HEK293 (cell line): ENCODE results near the gene E4F1.

Experiments used
- CTCF ChIA-PET: fragments of 350-600 bp; formaldehyde crosslinking; extraction: SDS; loops from one replicate; lab custom pipeline; 2021; ENCODE audit warnings: antibody characterized with exemption; lab: Yijun Ruan, JAX
- POLR2A ChIA-PET: fragments of 300-600 bp; formaldehyde crosslinking; extraction: SDS; loops from one replicate; lab custom pipeline; 2020; ENCODE audit warnings: antibody characterized with exemption, inconsistent platforms; lab: Yijun Ruan, JAX
- H3K27ac ChIP-seq: fragments of 200-500 bp; sonication (Bioruptor generic); 2 replicates; pipeline ENCODE4 v1.5.1; 2014; ENCODE audit warnings: low read depth, low read length, control low read depth, inconsistent platforms; ENCODE audit errors: extremely low read depth
- H3K36me3 ChIP-seq, 2 experiments: fragments of 200-500 bp in 1 of 2; sonication (Bioruptor generic) in 1 of 2; 1 replicate in 1 of 2; 2 replicates in 1 of 2; pipeline ENCODE4 v1.5.1; 2014 to 2017; ENCODE audit warnings: inconsistent platforms in 2 of 2, low read length in 2 of 2; ENCODE audit not compliant: control insufficient read depth in 2 of 2, insufficient read depth in 1 of 2
- H3K4me1 ChIP-seq: fragments of 200-500 bp; sonication (Bioruptor generic); 2 replicates; pipeline ENCODE4 v1.5.1; 2014; ENCODE audit warnings: mild to moderate bottlenecking, low read length, inconsistent platforms; ENCODE audit not compliant: control insufficient read depth, insufficient read depth
- H3K4me3 ChIP-seq: 2 replicates; pipeline ENCODE4 v1.5.1; 2011; ENCODE audit warnings: low read depth, mild to moderate bottlenecking, control low read depth, low read length, moderate library complexity
- H3K9me3 ChIP-seq: fragments of 200-500 bp; sonication (Bioruptor generic); 2 replicates; pipeline ENCODE4 v1.5.1; 2014; ENCODE audit warnings: low read depth, low read length, inconsistent platforms; ENCODE audit not compliant: control insufficient read depth, insufficient read depth
- GLIS1 ChIP-seq: fragments of 450-650 bp; formaldehyde crosslinking; IDR thresholded peaks from 2 replicates; pipeline ENCODE4 v1.5.1; 2016; ENCODE audit warnings: missing biosample characterization, missing genetic modification characterization
- GLIS2 ChIP-seq: fragments of 450-650 bp; formaldehyde crosslinking; IDR thresholded peaks from 2 replicates; pipeline ENCODE4 v1.5.1; 2016; ENCODE audit warnings: missing biosample characterization, missing genetic modification characterization
- KLF1 ChIP-seq: fragments of 450-650 bp; formaldehyde crosslinking; IDR thresholded peaks from 2 replicates; pipeline ENCODE4 v1.5.1; 2016; ENCODE audit warnings: missing biosample characterization, missing genetic modification characterization
- KLF8 ChIP-seq: fragments of 450-650 bp; formaldehyde crosslinking; IDR thresholded peaks from 2 replicates; pipeline ENCODE4 v1.5.1; 2016; ENCODE audit warnings: missing biosample characterization, missing genetic modification characterization
- MYNN ChIP-seq: fragments of 450-650 bp; formaldehyde crosslinking; IDR thresholded peaks from 2 replicates; pipeline ENCODE4 v1.5.1; 2016; ENCODE audit warnings: missing biosample characterization, missing genetic modification characterization, borderline replicate concordance
- SETDB1 ChIP-seq: IDR thresholded peaks from one replicate; pipeline ENCODE4 v1.6.1; 2017; ENCODE audit warnings: mild to moderate bottlenecking, low read length, moderate library complexity, mixed read lengths; ENCODE audit not compliant: insufficient read length
- TCF7L2 ChIP-seq: IDR thresholded peaks from 2 replicates; pipeline ENCODE4 v1.6.1; 2011; ENCODE audit warnings: low read depth, mild to moderate bottlenecking, inconsistent platforms, low read length, moderate library complexity, borderline replicate concordance
- ZFP69B ChIP-seq: fragments of 450-650 bp; formaldehyde crosslinking; IDR thresholded peaks from 2 replicates; pipeline ENCODE4 v1.5.1; 2016; ENCODE audit warnings: missing biosample characterization, missing genetic modification characterization
- ZNF174 ChIP-seq: fragments of 450-650 bp; formaldehyde crosslinking; IDR thresholded peaks from 2 replicates; pipeline ENCODE4 v1.5.0; 2017; ENCODE audit warnings: missing biosample characterization, mild to moderate bottlenecking, missing genetic modification characterization
- ZNF292 ChIP-seq: fragments of 450-650 bp; formaldehyde crosslinking; IDR thresholded peaks from 2 replicates; pipeline ENCODE4 v1.5.1; 2016; ENCODE audit warnings: low read depth, missing biosample characterization, missing genetic modification characterization, borderline replicate concordance
- ZNF335 ChIP-seq: fragments of 450-650 bp; formaldehyde crosslinking; conservative IDR thresholded peaks from 2 replicates; pipeline ENCODE4 v1.5.1; 2016; ENCODE audit warnings: missing biosample characterization, missing genetic modification characterization
- ZNF510 ChIP-seq: fragments of 450-650 bp; formaldehyde crosslinking; IDR thresholded peaks from 2 replicates; pipeline ENCODE4 v1.5.1; 2018; ENCODE audit warnings: mild to moderate bottlenecking, missing genetic modification characterization, missing biosample characterization; ENCODE audit not compliant: insufficient replicate concordance
- ZNF544 ChIP-seq: fragments of 450-650 bp; formaldehyde crosslinking; IDR thresholded peaks from 2 replicates; pipeline ENCODE4 v1.5.0; 2017; ENCODE audit warnings: missing biosample characterization, missing genetic modification characterization
- ZNF571 ChIP-seq: fragments of 450-650 bp; formaldehyde crosslinking; IDR thresholded peaks from 2 replicates; pipeline ENCODE4 v1.5.0; 2017; ENCODE audit warnings: missing biosample characterization, missing genetic modification characterization
- ZNF623 ChIP-seq: fragments of 450-650 bp; formaldehyde crosslinking; IDR thresholded peaks from 2 replicates; pipeline ENCODE4 v1.5.1; 2016; ENCODE audit warnings: missing biosample characterization, missing genetic modification characterization
- ZNF707 ChIP-seq: fragments of 450-650 bp; formaldehyde crosslinking; IDR thresholded peaks from 2 replicates; pipeline ENCODE4 v1.5.1; 2016; ENCODE audit warnings: missing biosample characterization, missing genetic modification characterization
- ZSCAN30 ChIP-seq: fragments of 450-650 bp; IDR thresholded peaks from 2 replicates; pipeline ENCODE4 v1.5.1; 2018; ENCODE audit warnings: missing biosample characterization, mild to moderate bottlenecking, missing genetic modification characterization, moderate library complexity
- TF ChIP-seq, protein P1 (sequence below): fragments of 450-650 bp; formaldehyde crosslinking; IDR thresholded peaks from 2 replicates; pipeline ENCODE4 v1.5.1; 2016; ENCODE audit warnings: missing biosample characterization, missing genetic modification characterization
- TF ChIP-seq, protein P2 (sequence below): fragments of 450-650 bp; formaldehyde crosslinking; IDR thresholded peaks from 2 replicates; pipeline ENCODE4 v1.5.1; 2016; ENCODE audit warnings: missing biosample characterization, missing genetic modification characterization
- TF ChIP-seq, protein P3 (sequence below): fragments of 450-650 bp; formaldehyde crosslinking; IDR thresholded peaks from 2 replicates; pipeline ENCODE4 v1.5.1; 2017; ENCODE audit warnings: missing biosample characterization, missing genetic modification characterization
- TF ChIP-seq, protein P4 (sequence below): fragments of 450-650 bp; formaldehyde crosslinking; IDR thresholded peaks from 2 replicates; pipeline ENCODE4 v1.5.1; 2017; ENCODE audit warnings: missing biosample characterization, mild to moderate bottlenecking, missing genetic modification characterization, moderate library complexity
- TF ChIP-seq, protein P5 (sequence below): fragments of 450-650 bp; formaldehyde crosslinking; optimal IDR thresholded peaks from 2 replicates; pipeline ENCODE3; 2016; ENCODE audit warnings: missing biosample characterization, mild to moderate bottlenecking, missing genetic modification characterization
- TF ChIP-seq, protein P6 (sequence below): fragments of 450-650 bp; formaldehyde crosslinking; IDR thresholded peaks from 2 replicates; pipeline ENCODE4 v1.5.1; 2016; ENCODE audit warnings: missing biosample characterization, missing genetic modification characterization

E4F1 gene

DNA sequence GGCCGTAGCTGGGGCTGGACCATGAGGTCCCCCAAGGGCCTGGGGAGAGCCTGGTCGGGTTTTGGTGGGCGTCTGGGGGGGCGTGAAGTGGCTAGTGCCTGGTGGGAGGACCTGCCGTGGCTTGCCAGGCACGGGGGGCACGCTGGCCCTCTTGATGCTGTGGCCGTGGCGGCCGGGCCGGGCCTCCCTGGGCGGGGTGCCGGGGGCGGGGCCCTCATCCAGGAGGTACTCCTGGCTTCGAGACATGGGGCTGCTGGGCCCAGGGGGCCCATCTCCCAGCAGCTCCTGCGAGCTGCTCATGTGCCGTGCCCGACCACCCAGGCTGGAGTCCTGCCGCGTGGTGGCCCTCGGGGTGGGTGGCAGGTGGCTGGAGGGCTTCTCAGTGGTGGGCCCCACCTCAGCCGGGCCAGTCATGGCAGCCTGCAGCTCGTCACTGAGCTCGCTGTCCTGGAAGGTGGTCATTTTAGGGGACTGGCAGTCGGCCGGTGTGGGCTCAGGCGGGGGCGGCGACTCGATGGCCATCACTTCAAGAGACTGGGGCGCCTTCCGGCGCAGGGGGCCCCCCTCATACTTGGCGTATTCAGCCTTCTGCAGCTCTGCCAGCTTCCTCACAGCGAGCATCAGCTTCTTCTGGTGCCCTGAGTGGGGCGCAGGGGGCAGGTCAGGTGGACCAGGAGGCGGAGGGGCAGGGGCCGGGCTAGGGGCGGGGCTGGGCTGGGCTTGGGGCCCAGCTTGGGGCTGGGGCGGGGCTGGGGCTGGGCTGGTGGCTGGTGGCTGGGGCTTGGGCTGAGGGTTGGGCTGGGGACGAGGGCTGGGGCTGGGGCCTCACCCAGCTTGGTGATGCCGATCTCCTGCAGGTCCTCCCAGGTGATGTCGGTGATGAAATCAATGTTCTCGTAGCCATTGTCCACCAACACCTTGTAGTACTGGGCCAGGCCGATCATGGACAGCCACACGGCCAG is 42.1 kb upstream of the E4F1 start:
- H3K27ac ChIP-seq: no peak overlapping the region
- ChIA-PET POLR2A (interaction anchor here (1.1 to 1.3 kb wide), 2 partner anchors 26 to 30 kb away, joined by 7 to 13 read pairs; partner anchors contain the start of gene TRAF7), CTCF (no interaction called here)
- no peaks in the 10 kb centered on the region for H3K9me3 ChIP-seq
- H3K36me3 ChIP-seq: peaks cover 0 to 30% of the 10 kb centered on the region in 2 experiments; a peak in 1 of 3 replicates
- TF ChIP-seq ZNF292 (no peak), GLIS1 (tag by site-specific recombination) (0 out of 2 replicates have a peak, but pooled peaks have one; percentile 19), ZSCAN30 (no peak), ZNF544 (tag by site-specific recombination) (no peak), ZNF623 (no peak), KLF1 (peak; percentile 77), ZNF707 (tag by site-specific recombination) (0 out of 2 replicates have a peak, but pooled peaks have one; percentile 12), ZNF335 (tag by site-specific recombination) (no peak), SETDB1 (no peak), ZNF571 (tag by site-specific recombination) (no peak), ZFP69B (tag by site-specific recombination) (peak; percentile 91), ZNF510 (tag by site-specific recombination) (no peak), MYNN (tag by site-specific recombination) (no peak), GLIS2 (tag by site-specific recombination) (peak; percentile 52), ZNF174 (tag by site-specific recombination) (no peak), KLF8 (0 out of 2 replicates have a peak, but pooled peaks have one; percentile 23), TCF7L2 (no peak)
- TF ChIP-seq, protein P1, sequence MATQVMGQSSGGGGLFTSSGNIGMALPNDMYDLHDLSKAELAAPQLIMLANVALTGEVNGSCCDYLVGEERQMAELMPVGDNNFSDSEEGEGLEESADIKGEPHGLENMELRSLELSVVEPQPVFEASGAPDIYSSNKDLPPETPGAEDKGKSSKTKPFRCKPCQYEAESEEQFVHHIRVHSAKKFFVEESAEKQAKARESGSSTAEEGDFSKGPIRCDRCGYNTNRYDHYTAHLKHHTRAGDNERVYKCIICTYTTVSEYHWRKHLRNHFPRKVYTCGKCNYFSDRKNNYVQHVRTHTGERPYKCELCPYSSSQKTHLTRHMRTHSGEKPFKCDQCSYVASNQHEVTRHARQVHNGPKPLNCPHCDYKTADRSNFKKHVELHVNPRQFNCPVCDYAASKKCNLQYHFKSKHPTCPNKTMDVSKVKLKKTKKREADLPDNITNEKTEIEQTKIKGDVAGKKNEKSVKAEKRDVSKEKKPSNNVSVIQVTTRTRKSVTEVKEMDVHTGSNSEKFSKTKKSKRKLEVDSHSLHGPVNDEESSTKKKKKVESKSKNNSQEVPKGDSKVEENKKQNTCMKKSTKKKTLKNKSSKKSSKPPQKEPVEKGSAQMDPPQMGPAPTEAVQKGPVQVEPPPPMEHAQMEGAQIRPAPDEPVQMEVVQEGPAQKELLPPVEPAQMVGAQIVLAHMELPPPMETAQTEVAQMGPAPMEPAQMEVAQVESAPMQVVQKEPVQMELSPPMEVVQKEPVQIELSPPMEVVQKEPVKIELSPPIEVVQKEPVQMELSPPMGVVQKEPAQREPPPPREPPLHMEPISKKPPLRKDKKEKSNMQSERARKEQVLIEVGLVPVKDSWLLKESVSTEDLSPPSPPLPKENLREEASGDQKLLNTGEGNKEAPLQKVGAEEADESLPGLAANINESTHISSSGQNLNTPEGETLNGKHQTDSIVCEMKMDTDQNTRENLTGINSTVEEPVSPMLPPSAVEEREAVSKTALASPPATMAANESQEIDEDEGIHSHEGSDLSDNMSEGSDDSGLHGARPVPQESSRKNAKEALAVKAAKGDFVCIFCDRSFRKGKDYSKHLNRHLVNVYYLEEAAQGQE (tag by site-specific recombination): no peak
- TF ChIP-seq, protein P2, sequence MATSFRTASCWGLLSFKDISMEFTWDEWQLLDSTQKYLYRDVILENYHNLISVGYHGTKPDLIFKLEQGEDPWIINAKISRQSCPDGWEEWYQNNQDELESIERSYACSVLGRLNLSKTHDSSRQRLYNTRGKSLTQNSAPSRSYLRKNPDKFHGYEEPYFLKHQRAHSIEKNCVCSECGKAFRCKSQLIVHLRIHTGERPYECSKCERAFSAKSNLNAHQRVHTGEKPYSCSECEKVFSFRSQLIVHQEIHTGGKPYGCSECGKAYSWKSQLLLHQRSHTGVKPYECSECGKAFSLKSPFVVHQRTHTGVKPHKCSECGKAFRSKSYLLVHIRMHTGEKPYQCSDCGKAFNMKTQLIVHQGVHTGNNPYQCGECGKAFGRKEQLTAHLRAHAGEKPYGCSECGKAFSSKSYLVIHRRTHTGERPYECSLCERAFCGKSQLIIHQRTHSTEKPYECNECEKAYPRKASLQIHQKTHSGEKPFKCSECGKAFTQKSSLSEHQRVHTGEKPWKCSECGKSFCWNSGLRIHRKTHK (tag by site-specific recombination): no peak
- TF ChIP-seq, protein P3, sequence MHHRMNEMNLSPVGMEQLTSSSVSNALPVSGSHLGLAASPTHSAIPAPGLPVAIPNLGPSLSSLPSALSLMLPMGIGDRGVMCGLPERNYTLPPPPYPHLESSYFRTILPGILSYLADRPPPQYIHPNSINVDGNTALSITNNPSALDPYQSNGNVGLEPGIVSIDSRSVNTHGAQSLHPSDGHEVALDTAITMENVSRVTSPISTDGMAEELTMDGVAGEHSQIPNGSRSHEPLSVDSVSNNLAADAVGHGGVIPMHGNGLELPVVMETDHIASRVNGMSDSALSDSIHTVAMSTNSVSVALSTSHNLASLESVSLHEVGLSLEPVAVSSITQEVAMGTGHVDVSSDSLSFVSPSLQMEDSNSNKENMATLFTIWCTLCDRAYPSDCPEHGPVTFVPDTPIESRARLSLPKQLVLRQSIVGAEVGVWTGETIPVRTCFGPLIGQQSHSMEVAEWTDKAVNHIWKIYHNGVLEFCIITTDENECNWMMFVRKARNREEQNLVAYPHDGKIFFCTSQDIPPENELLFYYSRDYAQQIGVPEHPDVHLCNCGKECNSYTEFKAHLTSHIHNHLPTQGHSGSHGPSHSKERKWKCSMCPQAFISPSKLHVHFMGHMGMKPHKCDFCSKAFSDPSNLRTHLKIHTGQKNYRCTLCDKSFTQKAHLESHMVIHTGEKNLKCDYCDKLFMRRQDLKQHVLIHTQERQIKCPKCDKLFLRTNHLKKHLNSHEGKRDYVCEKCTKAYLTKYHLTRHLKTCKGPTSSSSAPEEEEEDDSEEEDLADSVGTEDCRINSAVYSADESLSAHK: no peak
- TF ChIP-seq, protein P4, sequence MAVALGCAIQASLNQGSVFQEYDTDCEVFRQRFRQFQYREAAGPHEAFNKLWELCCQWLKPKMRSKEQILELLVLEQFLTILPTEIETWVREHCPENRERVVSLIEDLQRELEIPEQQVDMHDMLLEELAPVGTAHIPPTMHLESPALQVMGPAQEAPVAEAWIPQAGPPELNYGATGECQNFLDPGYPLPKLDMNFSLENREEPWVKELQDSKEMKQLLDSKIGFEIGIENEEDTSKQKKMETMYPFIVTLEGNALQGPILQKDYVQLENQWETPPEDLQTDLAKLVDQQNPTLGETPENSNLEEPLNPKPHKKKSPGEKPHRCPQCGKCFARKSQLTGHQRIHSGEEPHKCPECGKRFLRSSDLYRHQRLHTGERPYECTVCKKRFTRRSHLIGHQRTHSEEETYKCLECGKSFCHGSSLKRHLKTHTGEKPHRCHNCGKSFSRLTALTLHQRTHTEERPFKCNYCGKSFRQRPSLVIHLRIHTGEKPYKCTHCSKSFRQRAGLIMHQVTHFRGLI (tag by site-specific recombination): peak; percentile 53; the same call in 1 of the 2 replicates
- TF ChIP-seq, protein P5, sequence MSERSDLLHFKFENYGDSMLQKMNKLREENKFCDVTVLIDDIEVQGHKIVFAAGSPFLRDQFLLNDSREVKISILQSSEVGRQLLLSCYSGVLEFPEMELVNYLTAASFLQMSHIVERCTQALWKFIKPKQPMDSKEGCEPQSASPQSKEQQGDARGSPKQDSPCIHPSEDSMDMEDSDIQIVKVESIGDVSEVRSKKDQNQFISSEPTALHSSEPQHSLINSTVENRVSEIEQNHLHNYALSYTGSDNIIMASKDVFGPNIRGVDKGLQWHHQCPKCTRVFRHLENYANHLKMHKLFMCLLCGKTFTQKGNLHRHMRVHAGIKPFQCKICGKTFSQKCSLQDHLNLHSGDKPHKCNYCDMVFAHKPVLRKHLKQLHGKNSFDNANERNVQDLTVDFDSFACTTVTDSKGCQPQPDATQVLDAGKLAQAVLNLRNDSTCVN (tag by site-specific recombination): peak; percentile 11
- TF ChIP-seq, protein P6, sequence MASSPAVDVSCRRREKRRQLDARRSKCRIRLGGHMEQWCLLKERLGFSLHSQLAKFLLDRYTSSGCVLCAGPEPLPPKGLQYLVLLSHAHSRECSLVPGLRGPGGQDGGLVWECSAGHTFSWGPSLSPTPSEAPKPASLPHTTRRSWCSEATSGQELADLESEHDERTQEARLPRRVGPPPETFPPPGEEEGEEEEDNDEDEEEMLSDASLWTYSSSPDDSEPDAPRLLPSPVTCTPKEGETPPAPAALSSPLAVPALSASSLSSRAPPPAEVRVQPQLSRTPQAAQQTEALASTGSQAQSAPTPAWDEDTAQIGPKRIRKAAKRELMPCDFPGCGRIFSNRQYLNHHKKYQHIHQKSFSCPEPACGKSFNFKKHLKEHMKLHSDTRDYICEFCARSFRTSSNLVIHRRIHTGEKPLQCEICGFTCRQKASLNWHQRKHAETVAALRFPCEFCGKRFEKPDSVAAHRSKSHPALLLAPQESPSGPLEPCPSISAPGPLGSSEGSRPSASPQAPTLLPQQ (tag by site-specific recombination): peak; percentile 91
- H3K4me3 ChIP-seq: no peak overlapping the region
- H3K4me1 ChIP-seq: no peaks in the 10 kb centered on the region
